ENCODE data around the gene TBC1D5. TPM values are rescaled to one million over a fixed set of nuclear protein-coding genes. Genes with fewer than 3 reads are reported as not detected.
"Not testable (repeated sequence)": the region's sequence is repeated elsewhere in the genome, so short reads cannot be mapped to it uniquely, and the experiment has no call there.

Gene TBC1D5
- polyA plus RNA-seq, 2 donors: 4.5 to 6.7 TPM

DNA sequence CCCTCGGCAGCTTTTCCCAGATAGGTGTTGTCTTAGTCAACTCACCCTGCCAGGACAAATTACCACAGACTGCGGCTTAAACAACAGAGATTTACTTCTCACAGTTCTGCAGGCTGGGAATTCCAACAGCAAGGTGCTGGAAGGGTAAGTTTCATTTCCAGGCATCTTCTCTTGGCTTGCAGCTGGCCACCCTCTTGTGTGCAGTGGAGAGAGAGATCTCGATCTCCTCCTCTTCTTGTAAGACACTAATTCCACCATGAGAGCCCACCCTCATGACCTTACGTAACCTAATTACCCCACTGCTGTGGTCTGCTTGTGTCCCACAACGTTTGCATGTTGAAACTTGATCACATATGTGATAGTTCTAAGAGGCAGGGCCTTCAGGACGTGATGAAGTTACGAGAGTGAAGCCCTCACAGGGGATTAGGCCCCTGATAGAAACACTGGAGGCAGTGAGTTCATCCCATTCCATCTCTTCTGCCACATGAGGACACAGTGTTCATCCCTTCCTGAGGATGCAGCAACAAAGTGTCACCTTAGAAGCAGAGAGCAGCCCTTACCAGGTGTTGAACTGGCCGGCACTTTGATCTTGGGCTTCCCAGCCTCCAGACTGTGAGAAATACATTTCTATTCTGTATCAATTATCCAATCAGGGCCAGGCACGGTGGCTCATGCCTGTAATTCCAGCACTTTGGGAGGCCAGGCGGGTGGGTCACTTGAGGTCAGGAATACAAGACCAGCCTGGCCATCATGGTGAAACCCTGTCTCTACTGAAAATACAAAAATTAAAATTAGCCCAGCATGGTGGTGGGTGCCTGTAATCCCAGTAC, 609.9 kb downstream of the TBC1D5 start:
- Histone ChIP-seq H3K9me3 (ENCODE audit: control insufficient read depth in 2 of 2, insufficient read depth in 1 of 2, low read depth in 1 of 2, low read length in 1 of 2) (peaks cover 0 to 3% of the 10 kb centered on the region in 2 donors), H3K27me3 (ENCODE audit: control insufficient read depth in 1 of 2, insufficient read depth in 2 of 2, low read length in 2 of 2) (no peaks in the 10 kb centered on the region), H3K4me3 (ENCODE audit: low read depth in 1 of 2, low read length in 2 of 2) (no peak overlapping the region), H3K36me3 (ENCODE audit: control insufficient read depth in 2 of 2, insufficient read depth in 2 of 2, low read length in 1 of 2) (no peaks in the 10 kb centered on the region), H3K27ac (ENCODE audit: low read depth in 2 of 2, low read length in 1 of 2) (no peak overlapping the region), H3K4me1 (ENCODE audit: control insufficient read depth in 2 of 2, insufficient read depth in 2 of 2, low read length in 1 of 2) (no peaks in the 10 kb centered on the region)
- 75 to 80% methylated on average over 10 of the region's 10 CpGs for WGBS, 2 donors

GRCh38 chr3:17130956-17131355, 611.5 kb downstream of the TBC1D5 start:
- WGBS, 2 donors: 84 to 90% methylated on average over 3 of the region's 3 CpGs

GRCh38 chr3:17129556-17129955, 612.9 kb downstream of the TBC1D5 start:
- no peaks in the 10 kb centered on the region for H3K4me1 ChIP-seq (ENCODE audit: control insufficient read depth in 2 of 2, insufficient read depth in 2 of 2, low read length in 1 of 2)
- no peak overlapping the region for H3K27ac ChIP-seq (ENCODE audit: low read depth in 2 of 2, low read length in 1 of 2)
- H3K9me3 ChIP-seq (ENCODE audit: control insufficient read depth in 2 of 2, insufficient read depth in 1 of 2, low read depth in 1 of 2, low read length in 1 of 2): peaks cover 0 to 2% of the 10 kb centered on the region in 2 donors
- no peak overlapping the region for H3K4me3 ChIP-seq (ENCODE audit: low read depth in 1 of 2, low read length in 2 of 2)
- H3K27me3 ChIP-seq (ENCODE audit: control insufficient read depth in 1 of 2, insufficient read depth in 2 of 2, low read length in 2 of 2): no peaks in the 10 kb centered on the region
- 75 to 79% methylated on average over 3 of the region's 3 CpGs for WGBS, 2 donors
- no peaks in the 10 kb centered on the region for H3K36me3 ChIP-seq (ENCODE audit: control insufficient read depth in 2 of 2, insufficient read depth in 2 of 2, low read length in 1 of 2)

More at GRCh38 chr3:17130956-17131355, 611.5 kb downstream of the TBC1D5 start:
- Histone ChIP-seq H3K36me3 (ENCODE audit: control insufficient read depth in 2 of 2, insufficient read depth in 2 of 2, low read length in 1 of 2) (no peaks in the 10 kb centered on the region), H3K4me1 (ENCODE audit: control insufficient read depth in 2 of 2, insufficient read depth in 2 of 2, low read length in 1 of 2) (no peaks in the 10 kb centered on the region), H3K9me3 (ENCODE audit: control insufficient read depth in 2 of 2, insufficient read depth in 1 of 2, low read depth in 1 of 2, low read length in 1 of 2) (peaks cover 0 to 2% of the 10 kb centered on the region in 2 donors), H3K27me3 (ENCODE audit: control insufficient read depth in 1 of 2, insufficient read depth in 2 of 2, low read length in 2 of 2) (no peaks in the 10 kb centered on the region), H3K27ac (ENCODE audit: low read depth in 2 of 2, low read length in 1 of 2) (no peak overlapping the region), H3K4me3 (ENCODE audit: low read depth in 1 of 2, low read length in 2 of 2) (no peak overlapping the region)

- not testable (repeated sequence) for H3K4me3 ChIP-seq (ENCODE audit: low read depth in 1 of 2, low read length in 2 of 2); H3K27ac ChIP-seq (ENCODE audit: low read depth in 2 of 2, low read length in 1 of 2); H3K36me3 ChIP-seq (ENCODE audit: control insufficient read depth in 2 of 2, insufficient read depth in 2 of 2, low read length in 1 of 2); H3K9me3 ChIP-seq (ENCODE audit: control insufficient read depth in 2 of 2, insufficient read depth in 1 of 2, low read depth in 1 of 2, low read length in 1 of 2); H3K27me3 ChIP-seq (ENCODE audit: control insufficient read depth in 1 of 2, insufficient read depth in 2 of 2, low read length in 2 of 2); H3K4me1 ChIP-seq (ENCODE audit: control insufficient read depth in 2 of 2, insufficient read depth in 2 of 2, low read length in 1 of 2)
- 84 to 87% methylated on average over 3 of the region's 3 CpGs for WGBS, 2 donors
Observed at GRCh38 chr3:17128671-17129070, 613.8 kb downstream of the TBC1D5 start.

DNA sequence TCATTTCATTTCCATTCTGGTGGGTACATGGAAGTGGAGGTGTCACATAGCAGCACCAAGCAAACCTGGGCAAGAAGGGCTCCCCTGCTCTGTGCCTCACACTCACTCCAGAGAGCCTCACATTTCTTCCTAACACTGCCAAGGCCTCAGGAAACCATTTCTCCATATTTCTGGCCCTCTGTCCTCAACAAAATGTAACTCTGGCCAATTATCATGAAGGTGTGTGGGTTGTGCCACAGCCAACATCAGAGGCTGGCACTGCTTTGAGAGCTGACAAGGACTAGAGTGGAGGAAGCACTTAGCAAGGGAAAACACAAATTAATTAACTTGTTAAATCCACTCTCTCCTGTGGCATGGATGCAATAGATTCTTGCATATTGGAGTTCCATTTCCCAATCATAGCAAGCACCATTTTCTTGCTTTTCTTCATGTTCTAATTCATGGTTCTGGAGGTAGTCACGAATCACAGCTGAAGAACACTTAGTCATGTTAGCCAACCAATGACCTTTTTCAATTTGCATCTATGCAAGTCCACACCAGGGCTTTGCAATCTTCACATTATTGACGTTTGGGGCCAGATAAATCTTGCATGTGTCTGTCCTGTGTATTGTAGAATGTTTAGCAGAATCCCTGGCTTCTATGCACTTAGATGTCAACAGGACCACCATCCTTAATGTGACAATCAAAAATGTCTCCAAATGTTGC, 616.5 kb downstream of the TBC1D5 start:
- WGBS, 2 donors: 56 to 71% methylated on average over 2 of the region's 2 CpGs
- Histone ChIP-seq H3K27me3 (ENCODE audit: control insufficient read depth in 1 of 2, insufficient read depth in 2 of 2, low read length in 2 of 2) (no peaks in the 10 kb centered on the region), H3K27ac (ENCODE audit: low read depth in 2 of 2, low read length in 1 of 2) (no peak overlapping the region), H3K4me1 (ENCODE audit: control insufficient read depth in 2 of 2, insufficient read depth in 2 of 2, low read length in 1 of 2) (no peaks in the 10 kb centered on the region), H3K9me3 (ENCODE audit: control insufficient read depth in 2 of 2, insufficient read depth in 1 of 2, low read depth in 1 of 2, low read length in 1 of 2) (peaks cover 0 to 3% of the 10 kb centered on the region in 2 donors), H3K4me3 (ENCODE audit: low read depth in 1 of 2, low read length in 2 of 2) (no peak overlapping the region), H3K36me3 (ENCODE audit: control insufficient read depth in 2 of 2, insufficient read depth in 2 of 2, low read length in 1 of 2) (no peaks in the 10 kb centered on the region)

GRCh38 chr3:17122758-17123157, 619.7 kb downstream of the TBC1D5 start:
- 80 to 81% methylated on average over 3 of the region's 3 CpGs for WGBS, 2 donors

DNA sequence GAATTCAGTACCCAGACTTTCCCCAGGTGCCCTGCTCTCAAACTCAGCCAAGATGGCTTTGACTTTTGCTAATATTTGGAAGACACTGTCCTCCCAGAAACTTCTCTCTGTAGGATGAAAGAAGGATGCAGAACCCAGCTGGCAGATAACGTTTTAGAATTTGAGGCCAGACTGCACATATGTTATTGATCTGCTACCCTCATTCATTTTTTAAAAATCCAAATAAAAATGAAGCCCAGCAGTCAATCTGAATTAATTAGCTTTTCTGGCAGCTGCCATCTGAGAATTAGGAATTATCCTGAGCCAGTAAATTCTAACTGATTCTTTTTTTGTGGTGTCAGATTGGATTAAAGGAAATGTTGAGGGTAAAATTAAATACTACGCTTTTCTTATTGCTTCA, 621.1 kb downstream of the TBC1D5 start:
- H3K9me3 ChIP-seq (ENCODE audit: control insufficient read depth in 2 of 2, insufficient read depth in 1 of 2, low read depth in 1 of 2, low read length in 1 of 2): peaks cover 0 to 3% of the 10 kb centered on the region in 2 donors
- H3K36me3 ChIP-seq (ENCODE audit: control insufficient read depth in 2 of 2, insufficient read depth in 2 of 2, low read length in 1 of 2): no peaks in the 10 kb centered on the region
- H3K27me3 ChIP-seq (ENCODE audit: control insufficient read depth in 1 of 2, insufficient read depth in 2 of 2, low read length in 2 of 2): no peaks in the 10 kb centered on the region
- no peaks in the 10 kb centered on the region for H3K4me1 ChIP-seq (ENCODE audit: control insufficient read depth in 2 of 2, insufficient read depth in 2 of 2, low read length in 1 of 2)
- H3K27ac ChIP-seq (ENCODE audit: low read depth in 2 of 2, low read length in 1 of 2): no peak overlapping the region
- H3K4me3 ChIP-seq (ENCODE audit: low read depth in 1 of 2, low read length in 2 of 2): no peak overlapping the region
- 71 to 77% methylated on average over 2 of the region's 2 CpGs for WGBS, 2 donors

More at GRCh38 chr3:17122758-17123157, 619.7 kb downstream of the TBC1D5 start:
- Histone ChIP-seq H3K27ac (ENCODE audit: low read depth in 2 of 2, low read length in 1 of 2) (no peak overlapping the region), H3K4me3 (ENCODE audit: low read depth in 1 of 2, low read length in 2 of 2) (no peak overlapping the region), H3K27me3 (ENCODE audit: control insufficient read depth in 1 of 2, insufficient read depth in 2 of 2, low read length in 2 of 2) (no peaks in the 10 kb centered on the region), H3K36me3 (ENCODE audit: control insufficient read depth in 2 of 2, insufficient read depth in 2 of 2, low read length in 1 of 2) (no peaks in the 10 kb centered on the region), H3K4me1 (ENCODE audit: control insufficient read depth in 2 of 2, insufficient read depth in 2 of 2, low read length in 1 of 2) (no peaks in the 10 kb centered on the region), H3K9me3 (ENCODE audit: control insufficient read depth in 2 of 2, insufficient read depth in 1 of 2, low read depth in 1 of 2, low read length in 1 of 2) (peaks cover 0 to 3% of the 10 kb centered on the region in 2 donors)

DNA sequence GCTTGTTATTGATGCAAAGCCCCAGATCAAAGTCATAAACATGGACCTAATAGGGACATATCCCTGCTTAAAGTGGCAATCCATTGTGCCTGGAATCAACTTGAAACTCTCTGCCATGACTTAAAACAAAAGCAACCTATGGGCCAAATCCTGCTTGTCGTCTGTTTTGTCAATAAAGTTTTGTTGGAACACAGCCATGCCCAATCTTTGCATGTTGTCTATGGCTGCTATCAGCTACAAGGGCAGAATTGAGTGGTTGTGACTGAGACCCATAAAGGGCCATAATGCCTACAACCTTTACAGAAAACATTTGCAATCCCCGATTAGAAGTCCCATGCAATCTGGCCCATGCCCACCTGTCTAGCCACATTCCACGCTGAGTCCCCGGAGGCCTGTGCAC, 622.3 kb downstream of the TBC1D5 start:
- H3K4me1 ChIP-seq (ENCODE audit: control insufficient read depth in 2 of 2, insufficient read depth in 2 of 2, low read length in 1 of 2): no peaks in the 10 kb centered on the region
- H3K9me3 ChIP-seq (ENCODE audit: control insufficient read depth in 2 of 2, insufficient read depth in 1 of 2, low read depth in 1 of 2, low read length in 1 of 2): peaks cover 0 to 3% of the 10 kb centered on the region in 2 donors
- no peak overlapping the region for H3K27ac ChIP-seq (ENCODE audit: low read depth in 2 of 2, low read length in 1 of 2)
- H3K27me3 ChIP-seq (ENCODE audit: control insufficient read depth in 1 of 2, insufficient read depth in 2 of 2, low read length in 2 of 2): no peaks in the 10 kb centered on the region
- no peaks in the 10 kb centered on the region for H3K36me3 ChIP-seq (ENCODE audit: control insufficient read depth in 2 of 2, insufficient read depth in 2 of 2, low read length in 1 of 2)
- no peak overlapping the region for H3K4me3 ChIP-seq (ENCODE audit: low read depth in 1 of 2, low read length in 2 of 2)
- WGBS, 2 donors: 88 to 90% methylated on average over 4 of the region's 4 CpGs

GRCh38 chr3:17119201-17120072, 623.0 kb downstream of the TBC1D5 start:
- 86 to 88% methylated on average over 5 of the region's 5 CpGs for WGBS, 2 donors
- Histone ChIP-seq H3K9me3 (ENCODE audit: control insufficient read depth in 2 of 2, insufficient read depth in 1 of 2, low read depth in 1 of 2, low read length in 1 of 2) (peaks cover 0 to 3% of the 10 kb centered on the region in 2 donors), H3K4me3 (ENCODE audit: low read depth in 1 of 2, low read length in 2 of 2) (no peak overlapping the region), H3K4me1 (ENCODE audit: control insufficient read depth in 2 of 2, insufficient read depth in 2 of 2, low read length in 1 of 2) (no peaks in the 10 kb centered on the region), H3K27ac (ENCODE audit: low read depth in 2 of 2, low read length in 1 of 2) (no peak overlapping the region), H3K36me3 (ENCODE audit: control insufficient read depth in 2 of 2, insufficient read depth in 2 of 2, low read length in 1 of 2) (no peaks in the 10 kb centered on the region), H3K27me3 (ENCODE audit: control insufficient read depth in 1 of 2, insufficient read depth in 2 of 2, low read length in 2 of 2) (no peaks in the 10 kb centered on the region)
